Measurements from ENCODE around the gene CAPRIN1.

GRCh38 chr11:34149786-34150185, 98.3 kb downstream of the CAPRIN1 start:
- TF ChIP-seq POLR2A (IDR thresholded peaks at IDR 0.05; ENCODE audit: low read length) (no peak), GATA1 (IDR thresholded peaks at IDR 0.05; ENCODE audit: low read depth, low read length) (no peak)

Measured in erythroblast (primary cell).